ENCODE results near the gene PRRC2B.

PRRC2B gene

GRCh38 chr9:131404987-131405386, 11.1 kb downstream of the PRRC2B start:
- H3K4me3 ChIP-seq (ENCODE audit: control insufficient read depth, low read depth, low read length), result no peak overlapping the region
- DNase-seq (ENCODE audit: low read depth), result no peak
- no peak for TF ChIP-seq CTCF (conservative IDR thresholded peaks at IDR 0.05; ENCODE audit: control insufficient read depth, insufficient read depth, low read depth, low read length)

- DNase-seq (ENCODE audit: low read depth), result peak; percentile 52
- no peak for TF ChIP-seq CTCF (conservative IDR thresholded peaks at IDR 0.05; ENCODE audit: control insufficient read depth, insufficient read depth, low read depth, low read length)
- no peak overlapping the region for H3K4me3 ChIP-seq (ENCODE audit: control insufficient read depth, low read depth, low read length)
Observed at GRCh38 chr9:131405428-131405827, 11.5 kb downstream of the PRRC2B start.

GRCh38 chr9:131405858-131406537, 12.1 kb downstream of the PRRC2B start:
- no peak overlapping the region for H3K4me3 ChIP-seq (ENCODE audit: control insufficient read depth, low read depth, low read length)
- no peak for DNase-seq (ENCODE audit: low read depth)
- no peak for TF ChIP-seq CTCF (conservative IDR thresholded peaks at IDR 0.05; ENCODE audit: control insufficient read depth, insufficient read depth, low read depth, low read length)

- DNase-seq (ENCODE audit: low read depth), result no peak
- TF ChIP-seq CTCF (conservative IDR thresholded peaks at IDR 0.05; ENCODE audit: control insufficient read depth, insufficient read depth, low read depth, low read length), result no peak
- H3K4me3 ChIP-seq (ENCODE audit: control insufficient read depth, low read depth, low read length), result no peak overlapping the region
Observed at GRCh38 chr9:131406563-131407436, 12.9 kb downstream of the PRRC2B start.

GRCh38 chr9:131407717-131408195, 13.9 kb downstream of the PRRC2B start:
- TF ChIP-seq CTCF (conservative IDR thresholded peaks at IDR 0.05; ENCODE audit: control insufficient read depth, insufficient read depth, low read depth, low read length), result peak; percentile 45
- H3K4me3 ChIP-seq (ENCODE audit: control insufficient read depth, low read depth, low read length), result no peak overlapping the region
- DNase-seq (ENCODE audit: low read depth), result peak; percentile 65

GRCh38 chr9:131409458-131409992, 15.6 kb downstream of the PRRC2B start:
- no peak overlapping the region for H3K4me3 ChIP-seq (ENCODE audit: control insufficient read depth, low read depth, low read length)
- DNase-seq (ENCODE audit: low read depth), result no peak
- TF ChIP-seq CTCF (conservative IDR thresholded peaks at IDR 0.05; ENCODE audit: control insufficient read depth, insufficient read depth, low read depth, low read length), result no peak
